Stimulated activated CD8-positive, alpha-beta memory T cell treated with anti-CD3 and anti-CD28 coated beads, Interleukin-15, amount 100 ng/mL, for 24 hours (primary cell): ENCODE results near the gene SIVA1.

Experiments
- DNase-seq: peaks from one replicate; pipeline ENCODE4 v3.0.0-alpha.2; 2020; ENCODE audit warnings: low read depth

Gene SIVA1

DNA sequence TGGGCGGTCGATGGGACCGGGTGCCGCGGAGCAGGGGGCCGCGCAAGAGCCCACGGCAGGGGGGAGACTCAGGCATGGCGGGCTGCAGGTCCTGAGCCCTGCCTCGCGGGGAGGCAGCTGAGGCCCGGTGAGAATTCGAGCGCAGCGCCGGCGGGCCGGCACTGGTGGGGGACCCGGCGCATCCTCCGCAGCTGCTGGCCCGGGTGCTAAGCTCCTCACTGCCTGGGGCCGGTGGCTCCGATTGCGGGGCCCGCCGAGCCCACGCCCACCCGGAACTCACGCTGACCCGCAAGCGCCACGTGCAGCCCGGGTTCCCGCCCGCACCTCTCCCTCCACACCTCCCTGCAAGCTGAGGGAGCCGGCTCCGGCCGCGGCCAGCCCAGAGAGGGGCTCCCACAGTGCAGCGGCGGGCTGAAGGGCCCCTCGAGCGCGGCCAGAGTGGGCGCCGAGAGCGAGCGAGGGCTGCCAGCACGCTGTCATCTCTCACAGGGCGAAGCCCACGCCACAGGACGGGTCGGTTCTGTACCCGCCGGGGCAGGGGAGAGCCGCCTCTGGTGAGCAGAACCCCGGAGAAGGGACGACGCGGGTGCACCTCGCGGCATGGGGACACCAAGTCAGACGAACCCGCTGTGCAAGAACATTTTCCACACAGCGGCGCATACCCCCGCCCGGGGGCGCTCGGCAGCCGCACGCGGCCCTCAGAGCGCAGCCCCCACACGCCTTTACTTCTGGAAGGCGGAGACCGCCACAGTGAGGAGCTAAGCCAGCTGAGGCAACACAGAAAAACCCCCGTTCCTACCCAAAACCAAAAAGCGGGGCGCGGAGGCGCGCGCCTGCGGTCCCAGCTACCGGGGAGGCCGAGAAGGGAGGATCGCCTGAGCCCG is 1.2 kb upstream of the SIVA1 start:
- DNase-seq = no peak

- no peak for DNase-seq
Measured at GRCh38 chr14:104752423-104752734, 568 bp upstream of the SIVA1 start.

GRCh38 chr14:104753528-104754212 is 723 bp downstream of the SIVA1 start:
- no peak for DNase-seq

DNA sequence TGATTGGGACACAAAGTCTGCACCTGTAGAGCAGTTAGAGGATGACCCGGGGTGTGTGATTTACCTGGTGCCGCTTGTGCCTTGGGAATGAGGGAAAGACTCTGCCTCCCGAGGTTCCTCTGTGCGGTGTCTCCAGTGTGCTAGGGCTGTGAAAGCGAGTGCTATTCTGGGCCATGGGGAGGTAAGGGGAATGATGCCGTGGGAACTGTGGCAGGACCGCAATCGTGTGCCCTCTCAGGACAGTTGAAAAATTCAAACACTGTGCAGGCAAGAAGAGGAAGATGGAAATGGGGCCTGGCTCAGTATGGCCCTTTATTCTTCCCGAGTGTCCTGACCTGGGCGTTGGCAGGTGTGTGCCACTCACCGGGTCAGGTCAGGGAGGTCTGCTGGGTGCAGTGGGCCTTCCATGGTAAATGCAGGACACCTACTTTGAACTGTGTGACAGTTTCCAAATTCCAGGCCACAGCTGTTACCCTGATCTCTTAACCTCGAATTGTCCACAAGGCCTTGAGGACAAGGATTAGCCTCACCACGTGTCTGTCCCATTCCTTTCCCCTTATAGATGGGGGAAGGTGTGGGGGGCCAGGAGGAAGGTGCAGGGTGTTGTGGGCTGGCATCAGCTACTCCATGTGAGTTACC is 1.4 kb downstream of the SIVA1 start:
- no peak for DNase-seq

DNA sequence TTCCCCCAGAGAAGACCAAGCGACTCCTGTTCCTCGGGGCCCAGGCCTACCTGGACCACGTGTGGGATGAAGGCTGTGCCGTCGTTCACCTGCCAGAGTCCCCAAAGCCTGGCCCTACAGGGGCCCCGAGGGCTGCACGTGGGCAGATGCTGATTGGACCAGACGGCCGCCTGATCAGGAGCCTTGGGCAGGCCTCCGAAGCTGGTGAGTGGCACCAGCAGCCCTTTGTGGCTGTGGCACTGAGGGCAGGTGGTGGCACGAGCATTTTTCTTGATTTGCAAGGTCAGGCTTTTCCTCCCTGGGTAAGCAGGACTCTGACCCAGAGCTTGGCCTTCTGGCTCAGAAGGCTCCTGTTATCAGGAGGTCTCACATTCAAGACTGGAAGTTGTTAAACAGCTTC is 2.7 kb downstream of the SIVA1 start:
- DNase-seq = no peak

GRCh38 chr14:104756477-104757237 is 3.7 kb downstream of the SIVA1 start:
- no peak for DNase-seq

GRCh38 chr14:104757238-104757585 is 4.3 kb downstream of the SIVA1 start:
- DNase-seq = no peak

DNA sequence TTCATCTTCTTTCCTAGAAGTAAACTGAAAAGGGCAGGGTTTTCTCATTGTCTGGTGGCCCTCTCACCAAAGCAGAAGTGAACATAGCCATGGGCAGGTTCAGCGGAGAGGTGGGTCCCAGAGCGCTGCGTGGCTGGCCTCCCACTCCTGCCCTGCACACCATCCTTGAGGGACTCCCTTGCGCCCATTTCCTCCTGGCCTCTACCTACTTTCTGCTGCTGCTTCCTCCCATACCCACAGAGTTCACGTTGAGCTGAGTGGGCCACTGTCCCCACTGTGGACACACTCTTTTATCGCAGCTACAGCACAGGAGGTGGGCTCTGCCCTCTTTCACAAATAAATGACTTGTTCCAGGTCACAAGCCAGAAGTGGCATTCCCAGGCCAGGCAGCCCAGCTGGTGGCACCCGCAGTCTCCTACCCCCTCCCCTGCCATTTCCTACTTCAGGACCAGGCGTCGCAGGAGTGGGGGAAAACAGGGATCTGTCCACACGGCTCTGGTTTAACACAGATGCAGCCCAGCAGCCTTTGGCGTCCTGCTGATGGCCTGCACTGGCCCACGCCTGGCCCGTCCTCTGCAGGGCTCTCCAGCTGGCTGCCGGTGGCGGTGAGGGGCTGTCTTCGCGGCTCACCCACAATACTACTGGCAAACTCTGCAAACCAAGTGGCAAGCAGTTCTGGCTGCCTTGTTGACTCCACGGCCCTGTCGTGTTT is 4.9 kb downstream of the SIVA1 start:
- DNase-seq = no peak

GRCh38 chr14:104758981-104759969 is 6.3 kb downstream of the SIVA1 start:
- DNase-seq = no peak

- DNase-seq = no peak
Measured at GRCh38 chr14:104765517-104765916, 12.6 kb downstream of the SIVA1 start.

GRCh38 chr14:104766256-104766862 is 13.4 kb downstream of the SIVA1 start:
- DNase-seq = no peak

DNA sequence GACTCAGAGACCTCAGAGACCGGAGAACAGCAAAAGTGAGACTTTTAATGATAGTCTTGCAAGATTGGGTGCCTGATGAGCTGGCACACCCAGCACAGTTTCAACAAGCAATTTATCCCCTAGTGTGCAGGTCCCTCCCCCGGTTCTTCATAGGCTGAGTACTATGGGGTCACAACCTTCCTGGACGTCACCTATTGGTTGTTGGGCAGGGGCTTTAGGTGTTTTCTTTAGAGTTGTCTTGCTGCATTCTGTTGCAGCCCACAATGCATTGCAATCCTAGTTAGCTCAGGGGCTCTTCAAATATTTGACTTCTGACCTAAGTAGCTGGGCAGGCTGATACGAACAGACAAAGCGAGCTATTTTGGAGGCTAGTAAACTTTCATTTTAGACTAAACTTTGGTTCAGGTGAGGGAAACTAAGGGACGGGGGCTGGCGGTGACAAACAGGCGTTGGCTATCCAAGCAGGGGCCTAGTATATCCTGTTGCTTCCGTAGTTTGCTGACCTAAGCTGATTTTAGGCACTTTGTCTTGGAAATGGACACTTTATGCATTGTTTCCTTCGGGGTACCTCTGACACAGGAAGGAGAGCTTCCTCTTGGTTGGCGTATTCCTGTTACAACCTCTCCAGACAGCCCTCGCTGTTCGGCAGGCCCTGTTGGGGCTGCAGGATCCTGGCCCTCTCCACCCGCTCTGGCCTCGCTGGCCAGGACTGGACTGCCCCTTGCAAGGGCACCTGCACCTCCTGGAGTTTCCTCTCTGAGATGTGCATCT is 14.1 kb downstream of the SIVA1 start:
- DNase-seq = no peak

- no peak for DNase-seq
Measured at GRCh38 chr14:104767634-104767918, 14.6 kb downstream of the SIVA1 start.

DNA sequence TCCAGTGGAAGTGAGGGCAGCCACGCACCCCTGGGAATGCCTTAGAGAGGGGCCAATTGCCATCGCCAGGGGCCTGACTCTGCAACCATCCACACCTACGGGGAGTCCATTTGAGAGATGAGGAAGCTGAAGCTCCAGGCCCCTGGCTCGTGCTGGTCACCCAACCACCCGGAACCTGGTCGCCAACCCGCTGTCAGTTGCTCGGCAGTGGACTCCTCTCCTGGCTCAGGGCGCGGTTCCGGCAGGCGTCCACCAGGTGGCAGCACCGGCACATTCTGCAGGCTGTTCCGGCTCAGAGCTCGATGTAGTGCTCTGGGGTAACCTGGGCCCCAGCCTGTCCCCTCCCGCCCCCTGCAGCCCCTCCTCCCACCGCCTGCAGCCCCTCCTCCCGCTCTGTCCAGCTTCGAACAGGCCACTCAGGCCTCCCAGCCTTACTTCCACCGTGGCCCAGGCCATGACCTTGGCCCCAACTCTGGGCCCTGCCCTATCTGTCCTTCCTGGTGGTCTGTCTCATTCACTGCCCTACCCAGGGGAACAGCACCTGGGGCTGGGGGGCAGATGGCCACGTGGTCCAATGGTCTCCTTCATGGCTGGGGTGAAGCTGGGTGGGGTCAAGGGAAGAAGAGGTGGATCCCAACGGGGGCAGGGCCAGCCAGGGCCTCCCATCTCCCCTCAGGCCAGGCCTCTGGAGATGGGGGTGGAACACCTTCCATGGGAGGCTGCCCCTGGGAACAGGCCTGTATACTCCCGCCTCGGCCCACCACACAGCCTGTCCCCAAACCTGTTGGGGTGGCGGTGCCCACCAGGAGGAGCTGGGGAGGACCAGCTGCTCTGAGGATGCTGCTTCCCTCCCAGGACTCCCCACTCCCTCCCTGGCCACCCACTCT is 15.7 kb downstream of the SIVA1 start:
- peak; percentile 87 for DNase-seq

- no peak for DNase-seq
Measured at GRCh38 chr14:104769324-104770071, 16.6 kb downstream of the SIVA1 start.

- no peak for DNase-seq
Measured at GRCh38 chr14:104770072-104770579, 17.2 kb downstream of the SIVA1 start.

- DNase-seq = no peak
Measured at GRCh38 chr14:104770851-104771272, 17.9 kb downstream of the SIVA1 start.

DNA sequence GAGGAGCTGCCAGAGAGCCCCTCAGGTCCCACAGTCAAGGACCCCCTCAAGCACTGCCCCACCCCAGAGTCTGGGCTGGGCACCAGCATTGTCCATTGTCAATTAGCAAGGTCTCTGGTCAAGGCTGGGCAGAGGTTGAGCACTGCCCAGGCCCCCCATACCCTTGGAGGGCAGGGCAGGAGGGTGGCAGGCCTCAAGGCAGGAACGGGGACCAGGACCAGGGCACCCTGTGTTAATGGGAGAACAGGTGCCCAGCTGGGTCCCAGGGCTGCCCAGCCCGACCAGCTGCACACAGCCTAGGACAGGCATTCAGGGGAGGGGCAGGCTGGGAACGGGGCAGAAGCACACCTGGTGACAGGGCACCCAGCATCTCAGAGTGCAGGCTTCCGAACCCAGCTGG is 18.4 kb downstream of the SIVA1 start:
- no peak for DNase-seq
